ENCODE measurements around the gene CAB39L. TPM values are rescaled to one million over a fixed set of nuclear protein-coding genes. Genes with fewer than 3 reads are reported as not detected.

Gene CAB39L
- total RNA-seq, 1 experiment from 2014 or later, result 3.6 TPM

DNA sequence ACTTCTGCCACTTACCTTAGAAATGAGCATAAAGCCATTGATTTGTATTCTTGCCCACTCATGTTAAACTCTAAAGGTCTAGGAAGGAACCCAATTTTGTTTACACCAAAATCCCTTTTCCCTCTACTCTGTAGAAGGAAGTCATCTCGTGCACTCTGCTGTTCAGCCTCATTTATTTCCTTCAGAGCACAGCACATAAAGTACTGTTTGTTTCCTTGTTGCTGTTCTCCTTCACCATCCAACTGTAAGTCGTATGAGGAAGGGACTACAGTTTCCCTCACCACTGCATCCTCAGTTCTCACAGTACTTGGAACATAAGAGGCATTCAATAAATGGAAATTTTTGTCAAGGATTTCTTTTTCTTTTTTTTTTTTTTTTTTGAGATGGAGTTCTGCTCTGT lies 171.6 kb downstream of the CAB39L start:
- Histone ChIP-seq H3K27me3 (replicated peaks; ENCODE audit: insufficient read depth, low read depth, low read length, poor library complexity) (no peaks in the 10 kb centered on the region), H3K9me3 (ENCODE audit: low read depth, low read length, poor library complexity, severe bottlenecking) (no peaks in the 10 kb centered on the region), H3K36me3 (ENCODE audit: insufficient read depth, low read length, poor library complexity, severe bottlenecking) (peaks cover 3% of the 10 kb centered on the region), H3K27ac (ENCODE audit: low read depth, low read length, poor library complexity, severe bottlenecking) (no peak overlapping the region), H3K4me1 (ENCODE audit: insufficient read depth, low read length, poor library complexity, severe bottlenecking) (no peaks in the 10 kb centered on the region), H3K4me3 (ENCODE audit: low read depth, low read length, poor library complexity, severe bottlenecking) (no peak overlapping the region)
- BruUV-seq (replicated peaks), result no TSS peak
- intact Hi-C loops (cut with micrococcal nuclease; ENCODE audit: unreplicated experiment), result loop anchor here (10.0 kb wide), 1 partner anchor 487 kb away; no protein-coding TSS in a partner anchor
- CTCF ChIA-PET, result no interaction called here
- TF ChIP-seq, protein P1, sequence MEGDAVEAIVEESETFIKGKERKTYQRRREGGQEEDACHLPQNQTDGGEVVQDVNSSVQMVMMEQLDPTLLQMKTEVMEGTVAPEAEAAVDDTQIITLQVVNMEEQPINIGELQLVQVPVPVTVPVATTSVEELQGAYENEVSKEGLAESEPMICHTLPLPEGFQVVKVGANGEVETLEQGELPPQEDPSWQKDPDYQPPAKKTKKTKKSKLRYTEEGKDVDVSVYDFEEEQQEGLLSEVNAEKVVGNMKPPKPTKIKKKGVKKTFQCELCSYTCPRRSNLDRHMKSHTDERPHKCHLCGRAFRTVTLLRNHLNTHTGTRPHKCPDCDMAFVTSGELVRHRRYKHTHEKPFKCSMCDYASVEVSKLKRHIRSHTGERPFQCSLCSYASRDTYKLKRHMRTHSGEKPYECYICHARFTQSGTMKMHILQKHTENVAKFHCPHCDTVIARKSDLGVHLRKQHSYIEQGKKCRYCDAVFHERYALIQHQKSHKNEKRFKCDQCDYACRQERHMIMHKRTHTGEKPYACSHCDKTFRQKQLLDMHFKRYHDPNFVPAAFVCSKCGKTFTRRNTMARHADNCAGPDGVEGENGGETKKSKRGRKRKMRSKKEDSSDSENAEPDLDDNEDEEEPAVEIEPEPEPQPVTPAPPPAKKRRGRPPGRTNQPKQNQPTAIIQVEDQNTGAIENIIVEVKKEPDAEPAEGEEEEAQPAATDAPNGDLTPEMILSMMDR (conservative IDR thresholded peaks at IDR 0.05; ENCODE audit: low read depth, low read length), result no peak
- no peak for TF ChIP-seq EZH2 (IDR thresholded peaks at IDR 0.05; ENCODE audit: borderline replicate concordance, low read depth, low read length, poor library complexity, severe bottlenecking)
- no peak for DNase-seq (ENCODE audit: low spot score)
- POLR2A ChIA-PET (ENCODE audit: low non-redundant PET), result no interaction called here

DNA sequence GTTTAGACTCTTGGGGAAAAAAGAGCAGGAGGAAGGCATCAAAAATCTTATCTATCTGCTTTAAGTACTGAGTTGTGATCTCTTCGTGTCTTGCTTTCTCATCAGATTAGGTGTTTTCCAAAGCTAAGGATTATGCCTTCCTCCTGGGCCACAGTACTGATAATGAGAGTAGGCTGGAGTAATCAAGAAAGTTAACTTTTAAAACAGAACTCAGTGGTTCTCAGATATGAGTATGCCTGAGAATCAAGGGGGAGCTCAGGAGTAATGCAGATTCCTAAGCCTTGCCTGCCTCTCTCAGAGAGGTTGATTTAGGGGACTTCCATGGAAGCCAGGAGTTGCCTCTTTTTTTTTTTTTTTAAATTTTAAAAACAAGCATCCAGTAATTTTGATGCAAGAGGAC lies 172.6 kb downstream of the CAB39L start:
- Histone ChIP-seq H3K27me3 (replicated peaks; ENCODE audit: insufficient read depth, low read depth, low read length, poor library complexity) (no peaks in the 10 kb centered on the region), H3K4me1 (ENCODE audit: insufficient read depth, low read length, poor library complexity, severe bottlenecking) (no peaks in the 10 kb centered on the region), H3K27ac (ENCODE audit: low read depth, low read length, poor library complexity, severe bottlenecking) (no peak overlapping the region), H3K36me3 (ENCODE audit: insufficient read depth, low read length, poor library complexity, severe bottlenecking) (peaks cover 3% of the 10 kb centered on the region), H3K4me3 (ENCODE audit: low read depth, low read length, poor library complexity, severe bottlenecking) (no peak overlapping the region), H3K9me3 (ENCODE audit: low read depth, low read length, poor library complexity, severe bottlenecking) (no peaks in the 10 kb centered on the region)
- ChIA-PET CTCF (interaction anchor here (1.0 kb wide), 1 partner anchor 10 kb away, joined by 5 read pairs; no protein-coding TSS in a partner anchor), POLR2A (ENCODE audit: low non-redundant PET) (no interaction called here)
- BruUV-seq (replicated peaks), result no TSS peak
- intact Hi-C loops (cut with micrococcal nuclease; ENCODE audit: unreplicated experiment), result loop anchor here (10.0 kb wide), 1 partner anchor 486 kb away; no protein-coding TSS in a partner anchor
- TF ChIP-seq, protein P1 (conservative IDR thresholded peaks at IDR 0.05; ENCODE audit: low read depth, low read length), result no peak
- TF ChIP-seq EZH2 (IDR thresholded peaks at IDR 0.05; ENCODE audit: borderline replicate concordance, low read depth, low read length, poor library complexity, severe bottlenecking), result no peak
- no peak for DNase-seq (ENCODE audit: low spot score)

DNA sequence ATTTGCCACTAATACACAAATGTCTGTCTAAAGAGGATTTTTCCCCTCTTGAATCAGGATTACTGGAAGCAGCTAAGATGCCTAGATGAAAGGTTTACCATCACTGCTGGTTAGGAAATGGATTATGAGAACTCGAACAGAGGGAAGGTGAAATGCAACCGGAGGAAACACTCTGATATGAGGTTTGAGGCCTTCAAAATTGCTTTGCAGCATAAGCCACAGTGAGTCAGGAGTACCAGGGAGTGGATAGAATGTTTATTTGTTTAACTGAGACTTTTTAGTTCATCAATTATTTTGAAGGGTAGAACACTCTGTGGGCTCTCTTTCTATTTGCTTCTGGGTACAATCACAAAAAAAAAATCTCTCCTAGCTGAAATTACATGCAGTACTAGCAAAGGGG lies 178.0 kb downstream of the CAB39L start:
- Histone ChIP-seq H3K36me3 (ENCODE audit: insufficient read depth, low read length, poor library complexity, severe bottlenecking) (peaks cover 3% of the 10 kb centered on the region), H3K4me1 (ENCODE audit: insufficient read depth, low read length, poor library complexity, severe bottlenecking) (no peaks in the 10 kb centered on the region), H3K9me3 (ENCODE audit: low read depth, low read length, poor library complexity, severe bottlenecking) (no peaks in the 10 kb centered on the region), H3K27me3 (replicated peaks; ENCODE audit: insufficient read depth, low read depth, low read length, poor library complexity) (no peaks in the 10 kb centered on the region), H3K27ac (ENCODE audit: low read depth, low read length, poor library complexity, severe bottlenecking) (no peak overlapping the region), H3K4me3 (ENCODE audit: low read depth, low read length, poor library complexity, severe bottlenecking) (no peak overlapping the region)
- TF ChIP-seq EZH2 (IDR thresholded peaks at IDR 0.05; ENCODE audit: borderline replicate concordance, low read depth, low read length, poor library complexity, severe bottlenecking), result no peak
- TF ChIP-seq, protein P1 (conservative IDR thresholded peaks at IDR 0.05; ENCODE audit: low read depth, low read length), result no peak
- BruUV-seq (replicated peaks), result no TSS peak
- CTCF ChIA-PET, result no interaction called here
- POLR2A ChIA-PET (ENCODE audit: low non-redundant PET), result no interaction called here
- DNase-seq (ENCODE audit: low spot score), result no peak
- intact Hi-C loops (cut with micrococcal nuclease; ENCODE audit: unreplicated experiment), result no loop called here
